ENCODE data around the gene PF4V1.

The PF4V1 gene

GRCh38 chr4:73865431-73866096 lies 12.5 kb downstream of the PF4V1 start:
- Histone ChIP-seq H3K27ac (ENCODE audit: low read depth, low read length) (no peak overlapping the region), H3K4ac (ENCODE audit: low read depth, low read length) (no peak overlapping the region), H3K4me3 (ENCODE audit: low read depth, low read length) (no peak overlapping the region), H3K36me3 (ENCODE audit: control insufficient read depth in 1 of 2, insufficient read depth in 2 of 2, low read length in 2 of 2) (no peaks in the 10 kb centered on the region), H3K14ac (ENCODE audit: low read length) (no peak overlapping the region), H4K91ac (ENCODE audit: low read depth, low read length) (no peak overlapping the region), H4K8ac (ENCODE audit: low read depth, low read length) (no peak overlapping the region), H2BK5ac (ENCODE audit: low read depth, low read length, poor library complexity) (no peak overlapping the region), H3K79me1 (ENCODE audit: low read length) (no peaks in the 10 kb centered on the region), H4K12ac (ENCODE audit: low read depth, low read length) (no peak overlapping the region), H3K4me1 (ENCODE audit: control insufficient read depth in 1 of 2, insufficient read depth in 2 of 2, low read length in 2 of 2) (peaks cover 5 to 8% of the 10 kb centered on the region in 2 experiments), H2AK5ac (ENCODE audit: low read length) (no peak overlapping the region), H2BK12ac (ENCODE audit: low read length) (no peak overlapping the region), H3K9ac (ENCODE audit: low read length) (no peak overlapping the region), H2AFZ (ENCODE audit: insufficient read depth, low read length, poor library complexity) (no peak overlapping the region), H3K23ac (ENCODE audit: low read length) (no peak overlapping the region), H3K79me2 (ENCODE audit: control insufficient read depth, insufficient read depth, low read length, poor library complexity) (no peaks in the 10 kb centered on the region), H3K9me3 (ENCODE audit: insufficient read depth, low read depth, low read length) (peaks cover 1% of the 10 kb centered on the region), H2BK120ac (ENCODE audit: insufficient read depth, low read length, poor library complexity) (no peak overlapping the region), H3K4me2 (ENCODE audit: low read length) (no peak overlapping the region), H3K18ac (ENCODE audit: low read length) (no peak overlapping the region), H3K27me3 (ENCODE audit: insufficient read depth, low read length) (no peaks in the 10 kb centered on the region)
- DNase-seq, result no peak
- WGBS (ENCODE audit: extremely low coverage, insufficient coverage, insufficient read length), result no CpG with 5 or more reads among the region's 5 CpGs

- Histone ChIP-seq H4K91ac (ENCODE audit: low read depth, low read length) (no peak overlapping the region), H3K9me3 (ENCODE audit: insufficient read depth, low read depth, low read length) (peaks cover 1% of the 10 kb centered on the region), H3K4me2 (ENCODE audit: low read length) (no peak overlapping the region), H3K79me2 (ENCODE audit: control insufficient read depth, insufficient read depth, low read length, poor library complexity) (no peaks in the 10 kb centered on the region), H2AK5ac (ENCODE audit: low read length) (no peak overlapping the region), H2BK5ac (ENCODE audit: low read depth, low read length, poor library complexity) (no peak overlapping the region), H4K12ac (ENCODE audit: low read depth, low read length) (no peak overlapping the region), H3K4me3 (ENCODE audit: low read depth, low read length) (no peak overlapping the region), H3K18ac (ENCODE audit: low read length) (no peak overlapping the region), H2BK12ac (ENCODE audit: low read length) (no peak overlapping the region), H3K14ac (ENCODE audit: low read length) (no peak overlapping the region), H3K36me3 (ENCODE audit: control insufficient read depth in 1 of 2, insufficient read depth in 2 of 2, low read length in 2 of 2) (no peaks in the 10 kb centered on the region), H2BK120ac (ENCODE audit: insufficient read depth, low read length, poor library complexity) (no peak overlapping the region), H3K27ac (ENCODE audit: low read depth, low read length) (no peak overlapping the region), H2AFZ (ENCODE audit: insufficient read depth, low read length, poor library complexity) (no peak overlapping the region), H3K4ac (ENCODE audit: low read depth, low read length) (no peak overlapping the region), H3K79me1 (ENCODE audit: low read length) (no peaks in the 10 kb centered on the region), H3K9ac (ENCODE audit: low read length) (no peak overlapping the region), H3K4me1 (ENCODE audit: control insufficient read depth in 1 of 2, insufficient read depth in 2 of 2, low read length in 2 of 2) (peaks cover 5 to 8% of the 10 kb centered on the region in 2 experiments), H3K23ac (ENCODE audit: low read length) (no peak overlapping the region), H3K27me3 (ENCODE audit: insufficient read depth, low read length) (no peaks in the 10 kb centered on the region), H4K8ac (ENCODE audit: low read depth, low read length) (no peak overlapping the region)
- no peak for DNase-seq
- no CpG with 5 or more reads among the region's 2 CpGs for WGBS (ENCODE audit: extremely low coverage, insufficient coverage, insufficient read length)
These were observed 13.2 kb downstream of the PF4V1 start for GRCh38 chr4:73866246-73866645.

DNA sequence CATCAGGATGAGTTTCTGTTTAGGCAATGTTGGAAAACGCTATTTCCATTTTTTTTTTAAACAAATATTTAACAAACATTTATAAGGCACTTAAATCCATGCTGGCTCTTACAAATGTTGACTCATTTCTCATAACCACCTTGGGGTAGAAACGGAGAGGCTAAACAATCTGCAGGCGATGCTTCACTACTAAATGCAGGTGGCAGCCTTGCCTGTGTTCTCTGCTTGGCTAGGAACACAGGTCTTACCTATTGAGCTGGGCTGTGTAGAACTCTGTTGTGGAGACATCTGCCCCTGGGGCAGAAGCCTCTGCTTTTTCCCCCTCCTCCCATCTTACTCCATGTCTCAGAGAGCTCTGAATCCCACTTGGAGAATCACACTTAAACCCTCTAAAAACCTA lies 14.7 kb downstream of the PF4V1 start:
- Histone ChIP-seq H3K4me2 (ENCODE audit: low read length) (no peak overlapping the region), H3K27ac (ENCODE audit: low read depth, low read length) (no peak overlapping the region), H2BK120ac (ENCODE audit: insufficient read depth, low read length, poor library complexity) (no peak overlapping the region), H2AFZ (ENCODE audit: insufficient read depth, low read length, poor library complexity) (no peak overlapping the region), H3K9ac (ENCODE audit: low read length) (no peak overlapping the region), H3K4ac (ENCODE audit: low read depth, low read length) (no peak overlapping the region), H2BK12ac (ENCODE audit: low read length) (no peak overlapping the region), H4K8ac (ENCODE audit: low read depth, low read length) (no peak overlapping the region), H3K23ac (ENCODE audit: low read length) (no peak overlapping the region), H4K12ac (ENCODE audit: low read depth, low read length) (no peak overlapping the region), H3K4me3 (ENCODE audit: low read depth, low read length) (no peak overlapping the region), H2AK5ac (ENCODE audit: low read length) (no peak overlapping the region), H3K9me3 (ENCODE audit: insufficient read depth, low read depth, low read length) (peaks cover 1% of the 10 kb centered on the region), H3K79me2 (ENCODE audit: control insufficient read depth, insufficient read depth, low read length, poor library complexity) (no peaks in the 10 kb centered on the region), H3K18ac (ENCODE audit: low read length) (no peak overlapping the region), H2BK5ac (ENCODE audit: low read depth, low read length, poor library complexity) (no peak overlapping the region), H3K4me1 (ENCODE audit: control insufficient read depth in 1 of 2, insufficient read depth in 2 of 2, low read length in 2 of 2) (peaks cover 5 to 8% of the 10 kb centered on the region in 2 experiments), H3K36me3 (ENCODE audit: control insufficient read depth in 1 of 2, insufficient read depth in 2 of 2, low read length in 2 of 2) (no peaks in the 10 kb centered on the region), H4K91ac (ENCODE audit: low read depth, low read length) (no peak overlapping the region), H3K14ac (ENCODE audit: low read length) (no peak overlapping the region), H3K79me1 (ENCODE audit: low read length) (no peaks in the 10 kb centered on the region), H3K27me3 (ENCODE audit: insufficient read depth, low read length) (no peaks in the 10 kb centered on the region)
- peak in 1 of 2 donors; percentile 48 for DNase-seq
- no CpG with 5 or more reads among the region's 3 CpGs for WGBS (ENCODE audit: extremely low coverage, insufficient coverage, insufficient read length)

GRCh38 chr4:73868206-73869129 lies 15.4 kb downstream of the PF4V1 start:
- H3K4me1 ChIP-seq (ENCODE audit: control insufficient read depth in 1 of 2, insufficient read depth in 2 of 2, low read length in 2 of 2), result peaks cover 5 to 8% of the 10 kb centered on the region in 2 experiments
- no peak overlapping the region for H2AK5ac ChIP-seq (ENCODE audit: low read length)
- no CpG with 5 or more reads among the region's 16 CpGs for WGBS (ENCODE audit: extremely low coverage, insufficient coverage, insufficient read length)
- no peak overlapping the region for H2BK5ac ChIP-seq (ENCODE audit: low read depth, low read length, poor library complexity)
- H3K4me2 ChIP-seq (ENCODE audit: low read length), result peak overlapping the region; percentile 95
- H3K27me3 ChIP-seq (ENCODE audit: insufficient read depth, low read length), result no peaks in the 10 kb centered on the region
- no peak overlapping the region for H3K4ac ChIP-seq (ENCODE audit: low read depth, low read length)
- peaks cover 1% of the 10 kb centered on the region for H3K9me3 ChIP-seq (ENCODE audit: insufficient read depth, low read depth, low read length)
- H2BK12ac ChIP-seq (ENCODE audit: low read length), result no peak overlapping the region
- H4K8ac ChIP-seq (ENCODE audit: low read depth, low read length), result peak overlapping the region; percentile 25
- no peak overlapping the region for H2BK120ac ChIP-seq (ENCODE audit: insufficient read depth, low read length, poor library complexity)
- no peak overlapping the region for H3K27ac ChIP-seq (ENCODE audit: low read depth, low read length)
- no peaks in the 10 kb centered on the region for H3K36me3 ChIP-seq (ENCODE audit: control insufficient read depth in 1 of 2, insufficient read depth in 2 of 2, low read length in 2 of 2)
- no peak overlapping the region for H3K9ac ChIP-seq (ENCODE audit: low read length)
- no peak overlapping the region for H3K14ac ChIP-seq (ENCODE audit: low read length)
- peak in 1 of 2 donors; percentile 15 for DNase-seq
- H4K12ac ChIP-seq (ENCODE audit: low read depth, low read length), result no peak overlapping the region
- H3K79me2 ChIP-seq (ENCODE audit: control insufficient read depth, insufficient read depth, low read length, poor library complexity), result no peaks in the 10 kb centered on the region
- H3K23ac ChIP-seq (ENCODE audit: low read length), result no peak overlapping the region
- no peaks in the 10 kb centered on the region for H3K79me1 ChIP-seq (ENCODE audit: low read length)
- H4K91ac ChIP-seq (ENCODE audit: low read depth, low read length), result no peak overlapping the region
- peak overlapping the region; percentile 69 for H3K4me3 ChIP-seq (ENCODE audit: low read depth, low read length)
- H3K18ac ChIP-seq (ENCODE audit: low read length), result no peak overlapping the region
- peak overlapping the region; percentile 15 for H2AFZ ChIP-seq (ENCODE audit: insufficient read depth, low read length, poor library complexity)
